ENCODE data around the gene CCDC152. TPM values are rescaled to one million over a fixed set of nuclear protein-coding genes. Genes with fewer than 3 reads are reported as not detected.

The CCDC152 gene
- polyA plus RNA-seq, 1 donor (not counting 4 experiments of a cell fraction or from before 2014, with no cell fraction given) = 0.71 TPM

DNA sequence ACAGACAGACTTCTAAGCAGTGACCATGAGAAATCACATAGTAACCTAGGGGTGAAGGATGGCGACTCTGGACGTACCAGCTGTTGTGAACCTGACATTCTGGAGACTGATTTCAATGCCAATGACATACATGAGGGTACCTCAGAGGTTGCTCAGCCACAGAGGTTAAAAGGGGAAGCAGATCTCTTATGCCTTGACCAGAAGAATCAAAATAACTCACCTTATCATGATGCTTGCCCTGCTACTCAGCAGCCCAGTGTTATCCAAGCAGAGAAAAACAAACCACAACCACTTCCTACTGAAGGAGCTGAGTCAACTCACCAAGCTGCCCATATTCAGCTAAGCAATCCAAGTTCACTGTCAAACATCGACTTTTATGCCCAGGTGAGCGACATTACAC lies 38.0 kb upstream of the CCDC152 start:
- Histone ChIP-seq H3K4me2 (ENCODE audit: control insufficient read depth, extremely low read depth, insufficient read depth, low read depth, low read length) (no peak overlapping the region), H3K79me2 (ENCODE audit: control insufficient read depth, insufficient read depth, low read length) (no peaks in the 10 kb centered on the region), H3K9ac (ENCODE audit: control insufficient read depth, extremely low read depth, insufficient read depth, low read length) (no peak overlapping the region), H4K20me1 (ENCODE audit: control insufficient read depth, extremely low read depth, insufficient read depth, low read length) (no peaks in the 10 kb centered on the region), H3K36me3 (ENCODE audit: control insufficient read depth in 2 of 2, extremely low read depth in 1 of 2, insufficient read depth in 2 of 2, low read length in 2 of 2) (no peaks in the 10 kb centered on the region), H3K9me3 (ENCODE audit: control insufficient read depth, low read depth, low read length) (no peaks in the 10 kb centered on the region), H3K27me3 (ENCODE audit: control insufficient read depth, extremely low read depth, insufficient read depth, low read length) (no peaks in the 10 kb centered on the region), H2AFZ (ENCODE audit: control insufficient read depth, low read length) (no peak overlapping the region), H3K27ac (ENCODE audit: control insufficient read depth, insufficient read depth, low read length) (no peak overlapping the region), H3K9me1 (ENCODE audit: control insufficient read depth, extremely low read depth, insufficient read depth, low read length) (no peaks in the 10 kb centered on the region), H3K4me1 (ENCODE audit: control insufficient read depth, extremely low read depth, insufficient read depth, low read length) (no peaks in the 10 kb centered on the region), H3K4me3 (ENCODE audit: control insufficient read depth in 2 of 3, extremely low read depth in 1 of 3, insufficient read depth in 2 of 3, low read depth in 1 of 3, low read length in 3 of 3) (no peak overlapping the region)
- dilution Hi-C loops (cut with MboI; ENCODE audit: extremely low pct_ligation_motif_present, low sequenced_read_pairs) = no loop called here
- TF ChIP-seq CTCF (optimal IDR thresholded peaks at IDR 0.05 in 1 of 3, IDR thresholded peaks at IDR 0.05 in 1 of 3, conservative IDR thresholded peaks at IDR 0.05 in 1 of 3; ENCODE audit: extremely low read depth in 1 of 3, insufficient read depth in 2 of 3, low read length in 3 of 3) (no peak), EZH2 (IDR thresholded peaks at IDR 0.05; ENCODE audit: low read length) (no peak)
- DNase-seq (ENCODE audit: low read depth, low spot score) = no peak
- FAIRE-seq = peak; percentile 41

DNA sequence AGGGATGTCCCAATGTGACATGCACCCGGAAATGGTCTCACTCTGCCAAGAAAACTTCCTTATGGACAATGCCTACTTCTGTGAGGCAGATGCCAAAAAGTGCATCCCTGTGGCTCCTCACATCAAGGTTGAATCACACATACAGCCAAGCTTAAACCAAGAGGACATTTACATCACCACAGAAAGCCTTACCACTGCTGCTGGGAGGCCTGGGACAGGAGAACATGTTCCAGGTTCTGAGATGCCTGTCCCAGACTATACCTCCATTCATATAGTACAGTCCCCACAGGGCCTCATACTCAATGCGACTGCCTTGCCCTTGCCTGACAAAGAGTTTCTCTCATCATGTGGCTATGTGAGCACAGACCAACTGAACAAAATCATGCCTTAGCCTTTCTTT lies 37.6 kb upstream of the CCDC152 start:
- Histone ChIP-seq H3K9me3 (ENCODE audit: control insufficient read depth, low read depth, low read length) (no peaks in the 10 kb centered on the region), H3K36me3 (ENCODE audit: control insufficient read depth in 2 of 2, extremely low read depth in 1 of 2, insufficient read depth in 2 of 2, low read length in 2 of 2) (no peaks in the 10 kb centered on the region), H3K27ac (ENCODE audit: control insufficient read depth, insufficient read depth, low read length) (no peak overlapping the region), H3K4me3 (ENCODE audit: control insufficient read depth in 2 of 3, extremely low read depth in 1 of 3, insufficient read depth in 2 of 3, low read depth in 1 of 3, low read length in 3 of 3) (no peak overlapping the region), H3K4me2 (ENCODE audit: control insufficient read depth, extremely low read depth, insufficient read depth, low read depth, low read length) (no peak overlapping the region), H3K79me2 (ENCODE audit: control insufficient read depth, insufficient read depth, low read length) (no peaks in the 10 kb centered on the region), H4K20me1 (ENCODE audit: control insufficient read depth, extremely low read depth, insufficient read depth, low read length) (no peaks in the 10 kb centered on the region), H3K9me1 (ENCODE audit: control insufficient read depth, extremely low read depth, insufficient read depth, low read length) (no peaks in the 10 kb centered on the region), H3K9ac (ENCODE audit: control insufficient read depth, extremely low read depth, insufficient read depth, low read length) (no peak overlapping the region), H3K4me1 (ENCODE audit: control insufficient read depth, extremely low read depth, insufficient read depth, low read length) (no peaks in the 10 kb centered on the region), H2AFZ (ENCODE audit: control insufficient read depth, low read length) (no peak overlapping the region), H3K27me3 (ENCODE audit: control insufficient read depth, extremely low read depth, insufficient read depth, low read length) (no peaks in the 10 kb centered on the region)
- DNase-seq (ENCODE audit: low read depth, low spot score) = no peak
- dilution Hi-C loops (cut with MboI; ENCODE audit: extremely low pct_ligation_motif_present, low sequenced_read_pairs) = no loop called here
- TF ChIP-seq EZH2 (IDR thresholded peaks at IDR 0.05; ENCODE audit: low read length) (no peak), CTCF (optimal IDR thresholded peaks at IDR 0.05 in 1 of 3, IDR thresholded peaks at IDR 0.05 in 1 of 3, conservative IDR thresholded peaks at IDR 0.05 in 1 of 3; ENCODE audit: extremely low read depth in 1 of 3, insufficient read depth in 2 of 3, low read length in 3 of 3) (no peak)
- FAIRE-seq = no peak
